Airway epithelial cell (primary cell): ENCODE measurements around the gene C15orf62. TPM values are rescaled to one million over a fixed set of nuclear protein-coding genes. Genes with fewer than 3 reads are reported as not detected.

ENCODE experiments used
- total RNA-seq: library from RNA; depleted of rRNA; stranded (reverse); fragments of >200 nt; gene quantifications from 2 replicates; pipeline ENCODE4 v1.2.3, GENCODE V29; 2015

C15orf62 gene
- total RNA-seq, result 0.99 and 2.4 TPM in 2 replicates

GRCh38 chr15:40769274-40770146, at the start of gene C15orf62:
Gene C15orf62 (plus strand): TSS chr15:40769980. CDS start chr15:40770496, 516 bp downstream.

GRCh38 chr15:40754883-40755811, 14.6 kb upstream of the C15orf62 start, which contains the start of gene RMDN3:
Gene RMDN3 (minus strand): TSS chr15:40755254. CDS start chr15:40754783, 471 bp downstream.

GRCh38 chr15:40763801-40764628, 5.8 kb upstream of the C15orf62 start, which contains the start of gene GCHFR:
Gene GCHFR (plus strand): TSS chr15:40764068. CDS start chr15:40764181, 113 bp downstream.

GRCh38 chr15:40807028-40807887, 37.5 kb downstream of the C15orf62 start, which contains the start of the genes DNAJC17 and ZFYVE19:
Gene DNAJC17 (minus strand): TSS chr15:40807473. CDS start chr15:40807446, 27 bp downstream.
Gene ZFYVE19 (plus strand): TSS chr15:40807089. CDS start chr15:40807590, 501 bp downstream.

Other genes with a start within 250 kb of the C15orf62 start
- gene CCDC32, start 204.9 kb upstream of the C15orf62 start, total RNA-seq, result 8.0 and 17.8 TPM in 2 replicates
- 13.7 and 16.2 TPM in 2 replicates for gene RPUSD2, start 200.7 kb upstream of the C15orf62 start, total RNA-seq
- gene KNL1, start 175.7 kb upstream of the C15orf62 start, total RNA-seq, result 12.6 and 20.0 TPM in 2 replicates
- 10.8 and 13.8 TPM in 2 replicates for gene RAD51, start 74.8 kb upstream of the C15orf62 start, total RNA-seq
- 22.3 and 29.5 TPM in 2 replicates for gene RMDN3, start 14.7 kb upstream of the C15orf62 start, total RNA-seq
- gene GCHFR, start 5.9 kb upstream of the C15orf62 start, total RNA-seq, result 22.6 and 29.3 TPM in 2 replicates
- 39.2 and 39.7 TPM in 2 replicates for gene ZFYVE19, start 37.1 kb downstream of the C15orf62 start, total RNA-seq
- gene DNAJC17, start 37.5 kb downstream of the C15orf62 start, total RNA-seq, result 21.7 and 28.5 TPM in 2 replicates
- gene PPP1R14D, start 58.7 kb downstream of the C15orf62 start, total RNA-seq, result not detected in 2 replicates
- 330 and 346 TPM in 2 replicates for gene SPINT1, start 74.1 kb downstream of the C15orf62 start, total RNA-seq
- gene RHOV, start 104.3 kb downstream of the C15orf62 start, total RNA-seq, result 52.2 and 61.1 TPM in 2 replicates
- gene VPS18, start 124.5 kb downstream of the C15orf62 start, total RNA-seq, result 30.6 and 33.9 TPM in 2 replicates
- gene DLL4, start 159.4 kb downstream of the C15orf62 start, total RNA-seq, result 0.35 TPM in 1 of 2 replicates, not detected in the other
- 5.9 and 10.5 TPM in 2 replicates for gene CHAC1, start 183.5 kb downstream of the C15orf62 start, total RNA-seq